GM12891 (cell line): ENCODE measurements around the gene SUCO.

ENCODE experiments used
- POLR2A ChIP-seq: IDR thresholded peaks from 2 replicates; pipeline ENCODE4 v1.6.1; 2011; ENCODE audit warnings: low read depth, low read length, control low read depth
- POLR2AphosphoS5 ChIP-seq: IDR thresholded peaks from 2 replicates; pipeline ENCODE4 v1.6.1; 2011; ENCODE audit warnings: low read depth, low read length, control low read depth
- SPI1 ChIP-seq: IDR thresholded peaks from 2 replicates; pipeline ENCODE4 v1.6.1; 2011; ENCODE audit warnings: low read depth, low read length, control low read depth
- TAF1 ChIP-seq: IDR thresholded peaks from 2 replicates; pipeline ENCODE4 v1.6.1; 2011; ENCODE audit warnings: low read depth, low read length, control low read depth

GRCh38 chr1:172627702-172628101 lies 94.8 kb downstream of the SUCO start:
- TF ChIP-seq POLR2A: no peak
- no peak for TF ChIP-seq POLR2AphosphoS5
- TF ChIP-seq SPI1: no peak
- TF ChIP-seq TAF1: no peak
